ENCODE data around the gene GPRASP1.
"Not testable (repeated sequence)": the region's sequence is repeated elsewhere in the genome, so short reads cannot be mapped to it uniquely, and the experiment has no call there.

The GPRASP1 gene

GRCh38 chrX:102659790-102660757 lies 8.8 kb downstream of the GPRASP1 start:
- H3K4me3 ChIP-seq (ENCODE audit: low read length in 2 of 2): peak overlapping the region; percentile 52 to 77
- no peaks in the 10 kb centered on the region for H3K9me3 ChIP-seq (ENCODE audit: control insufficient read depth in 2 of 2, low read length in 2 of 2)
- H3K9ac ChIP-seq (ENCODE audit: low read length in 2 of 2): peak overlapping the region; percentile 57 to 74
- H3K4me1 ChIP-seq (ENCODE audit: control insufficient read depth, insufficient read depth, low read length): peaks cover 6% of the 10 kb centered on the region
- H3K27ac ChIP-seq (ENCODE audit: low read length): peak overlapping the region; percentile 49
- H3K27me3 ChIP-seq (ENCODE audit: control insufficient read depth in 1 of 2, insufficient read depth in 2 of 2, low read length in 2 of 2): peaks cover 0 to 5% of the 10 kb centered on the region in 2 donors
- H3K36me3 ChIP-seq (ENCODE audit: control insufficient read depth in 2 of 2, insufficient read depth in 2 of 2, low read length in 2 of 2): no peaks in the 10 kb centered on the region

DNA sequence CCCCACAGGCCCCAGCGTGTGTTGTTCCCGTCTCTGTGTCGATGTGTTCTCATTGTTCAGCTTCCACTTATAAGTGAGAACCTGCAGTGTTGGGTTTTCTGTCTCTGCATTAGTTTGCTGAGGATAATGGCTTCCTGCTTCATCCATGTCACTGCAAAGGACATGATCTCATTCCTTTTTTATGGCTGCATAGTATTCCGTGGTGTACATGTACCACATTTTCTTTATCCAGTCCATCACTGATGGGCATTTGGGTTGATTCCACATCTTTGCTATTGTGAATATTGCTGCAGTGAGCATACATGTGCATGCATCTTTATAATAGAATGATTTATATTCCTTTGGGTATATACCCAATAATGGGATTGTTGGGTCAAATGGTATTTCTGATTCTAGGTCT lies 12.5 kb downstream of the GPRASP1 start:
- not testable (repeated sequence) for H3K9me3 ChIP-seq (ENCODE audit: control insufficient read depth in 2 of 2, low read length in 2 of 2); H3K36me3 ChIP-seq (ENCODE audit: control insufficient read depth in 2 of 2, insufficient read depth in 2 of 2, low read length in 2 of 2); H3K27ac ChIP-seq (ENCODE audit: low read length); H3K27me3 ChIP-seq (ENCODE audit: control insufficient read depth in 1 of 2, insufficient read depth in 2 of 2, low read length in 2 of 2); H3K4me3 ChIP-seq (ENCODE audit: low read length in 2 of 2); H3K9ac ChIP-seq (ENCODE audit: low read length in 2 of 2); H3K4me1 ChIP-seq (ENCODE audit: control insufficient read depth, insufficient read depth, low read length)

- H3K4me3 ChIP-seq (ENCODE audit: low read length in 2 of 2); H3K9me3 ChIP-seq (ENCODE audit: control insufficient read depth in 2 of 2, low read length in 2 of 2): not testable (repeated sequence)
Measured at GRCh38 chrX:102667034-102667433, 15.8 kb downstream of the GPRASP1 start.

DNA sequence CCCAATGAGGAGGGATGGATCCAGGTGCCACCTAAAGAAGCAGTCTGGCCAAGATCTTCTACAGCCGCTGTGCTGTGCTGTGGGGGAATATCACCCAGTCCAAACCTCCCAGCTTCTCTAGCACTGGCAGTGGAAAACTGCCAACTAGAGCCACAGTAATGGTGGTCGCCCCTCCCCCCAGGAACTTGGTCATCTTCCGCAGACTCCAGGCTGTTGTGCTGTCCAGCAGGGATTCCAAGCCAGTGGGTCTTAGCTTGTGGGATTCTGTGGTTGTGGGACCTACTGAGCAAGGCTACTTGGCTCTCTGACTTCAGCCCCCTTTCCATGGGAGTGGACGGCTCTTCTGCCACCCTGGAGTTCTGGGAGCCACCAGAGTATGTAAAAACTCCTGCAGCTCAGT lies 18.2 kb downstream of the GPRASP1 start:
- Histone ChIP-seq H3K36me3 (ENCODE audit: control insufficient read depth in 2 of 2, insufficient read depth in 2 of 2, low read length in 2 of 2) (no peaks in the 10 kb centered on the region), H3K4me1 (ENCODE audit: control insufficient read depth, insufficient read depth, low read length) (no peaks in the 10 kb centered on the region), H3K27ac (ENCODE audit: low read length) (no peak overlapping the region), H3K27me3 (ENCODE audit: control insufficient read depth in 1 of 2, insufficient read depth in 2 of 2, low read length in 2 of 2) (no peaks in the 10 kb centered on the region), H3K9me3 (ENCODE audit: control insufficient read depth in 2 of 2, low read length in 2 of 2) (no peaks in the 10 kb centered on the region), H3K4me3 (ENCODE audit: low read length in 2 of 2) (no peak overlapping the region), H3K9ac (ENCODE audit: low read length in 2 of 2) (no peak overlapping the region)

More at GRCh38 chrX:102667034-102667433, 15.8 kb downstream of the GPRASP1 start:
- H3K27me3 ChIP-seq (ENCODE audit: control insufficient read depth in 1 of 2, insufficient read depth in 2 of 2, low read length in 2 of 2); H3K4me1 ChIP-seq (ENCODE audit: control insufficient read depth, insufficient read depth, low read length); H3K9ac ChIP-seq (ENCODE audit: low read length in 2 of 2); H3K36me3 ChIP-seq (ENCODE audit: control insufficient read depth in 2 of 2, insufficient read depth in 2 of 2, low read length in 2 of 2); H3K27ac ChIP-seq (ENCODE audit: low read length): not testable (repeated sequence)

GRCh38 chrX:102672856-102673255 lies 21.6 kb downstream of the GPRASP1 start:
- Histone ChIP-seq H3K9me3 (ENCODE audit: control insufficient read depth in 2 of 2, low read length in 2 of 2) (no peaks in the 10 kb centered on the region), H3K27ac (ENCODE audit: low read length) (no peak overlapping the region), H3K36me3 (ENCODE audit: control insufficient read depth in 2 of 2, insufficient read depth in 2 of 2, low read length in 2 of 2) (no peaks in the 10 kb centered on the region), H3K4me1 (ENCODE audit: control insufficient read depth, insufficient read depth, low read length) (no peaks in the 10 kb centered on the region), H3K4me3 (ENCODE audit: low read length in 2 of 2) (no peak overlapping the region), H3K9ac (ENCODE audit: low read length in 2 of 2) (no peak overlapping the region), H3K27me3 (ENCODE audit: control insufficient read depth in 1 of 2, insufficient read depth in 2 of 2, low read length in 2 of 2) (no peaks in the 10 kb centered on the region)

- H3K4me1 ChIP-seq (ENCODE audit: control insufficient read depth, insufficient read depth, low read length); H3K36me3 ChIP-seq (ENCODE audit: control insufficient read depth in 2 of 2, insufficient read depth in 2 of 2, low read length in 2 of 2); H3K9ac ChIP-seq (ENCODE audit: low read length in 2 of 2); H3K27me3 ChIP-seq (ENCODE audit: control insufficient read depth in 1 of 2, insufficient read depth in 2 of 2, low read length in 2 of 2); H3K27ac ChIP-seq (ENCODE audit: low read length); H3K9me3 ChIP-seq (ENCODE audit: control insufficient read depth in 2 of 2, low read length in 2 of 2); H3K4me3 ChIP-seq (ENCODE audit: low read length in 2 of 2): not testable (repeated sequence)
Measured at GRCh38 chrX:102677479-102677878, 26.2 kb downstream of the GPRASP1 start.

- Histone ChIP-seq H3K9ac (ENCODE audit: low read length in 2 of 2) (no peak overlapping the region), H3K4me3 (ENCODE audit: low read length in 2 of 2) (no peak overlapping the region), H3K36me3 (ENCODE audit: control insufficient read depth in 2 of 2, insufficient read depth in 2 of 2, low read length in 2 of 2) (no peaks in the 10 kb centered on the region), H3K27ac (ENCODE audit: low read length) (no peak overlapping the region), H3K4me1 (ENCODE audit: control insufficient read depth, insufficient read depth, low read length) (no peaks in the 10 kb centered on the region), H3K9me3 (ENCODE audit: control insufficient read depth in 2 of 2, low read length in 2 of 2) (peaks cover 0 to 6% of the 10 kb centered on the region in 2 donors), H3K27me3 (ENCODE audit: control insufficient read depth in 1 of 2, insufficient read depth in 2 of 2, low read length in 2 of 2) (no peaks in the 10 kb centered on the region)
Measured at GRCh38 chrX:102684772-102685520, 33.7 kb downstream of the GPRASP1 start.

DNA sequence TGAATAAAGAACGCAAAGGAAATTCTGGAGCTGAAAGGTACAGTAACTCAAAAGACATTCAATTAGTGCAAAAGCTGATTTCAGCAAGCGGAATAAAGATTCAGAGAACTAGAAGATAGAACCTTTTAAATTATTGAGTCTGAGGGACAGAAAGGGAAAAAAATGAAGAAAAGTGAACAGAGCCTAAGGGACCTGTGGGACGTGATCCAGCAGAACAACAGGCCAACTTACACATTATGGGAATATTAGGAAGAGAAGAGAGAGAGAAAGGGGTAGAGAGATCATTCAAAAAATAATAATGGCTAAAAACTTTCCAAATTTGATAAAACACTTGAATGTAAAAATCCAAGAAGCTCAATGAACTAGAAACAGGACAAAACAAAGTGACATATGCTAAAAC lies 43.5 kb downstream of the GPRASP1 start:
- Histone ChIP-seq H3K36me3 (ENCODE audit: control insufficient read depth in 2 of 2, insufficient read depth in 2 of 2, low read length in 2 of 2) (no peaks in the 10 kb centered on the region), H3K9ac (ENCODE audit: low read length in 2 of 2) (no peak overlapping the region), H3K27ac (ENCODE audit: low read length) (no peak overlapping the region), H3K4me3 (ENCODE audit: low read length in 2 of 2) (no peak overlapping the region), H3K4me1 (ENCODE audit: control insufficient read depth, insufficient read depth, low read length) (no peaks in the 10 kb centered on the region), H3K9me3 (ENCODE audit: control insufficient read depth in 2 of 2, low read length in 2 of 2) (no peaks in the 10 kb centered on the region), H3K27me3 (ENCODE audit: control insufficient read depth in 1 of 2, insufficient read depth in 2 of 2, low read length in 2 of 2) (peaks cover 0 to 3% of the 10 kb centered on the region in 2 donors)

- Histone ChIP-seq H3K36me3 (ENCODE audit: control insufficient read depth in 2 of 2, insufficient read depth in 2 of 2, low read length in 2 of 2) (no peaks in the 10 kb centered on the region), H3K4me3 (ENCODE audit: low read length in 2 of 2) (no peak overlapping the region), H3K4me1 (ENCODE audit: control insufficient read depth, insufficient read depth, low read length) (no peaks in the 10 kb centered on the region), H3K9ac (ENCODE audit: low read length in 2 of 2) (no peak overlapping the region), H3K9me3 (ENCODE audit: control insufficient read depth in 2 of 2, low read length in 2 of 2) (no peaks in the 10 kb centered on the region), H3K27ac (ENCODE audit: low read length) (no peak overlapping the region), H3K27me3 (ENCODE audit: control insufficient read depth in 1 of 2, insufficient read depth in 2 of 2, low read length in 2 of 2) (peaks cover 0 to 3% of the 10 kb centered on the region in 2 donors)
Measured at GRCh38 chrX:102696306-102696705, 45.0 kb downstream of the GPRASP1 start.

DNA sequence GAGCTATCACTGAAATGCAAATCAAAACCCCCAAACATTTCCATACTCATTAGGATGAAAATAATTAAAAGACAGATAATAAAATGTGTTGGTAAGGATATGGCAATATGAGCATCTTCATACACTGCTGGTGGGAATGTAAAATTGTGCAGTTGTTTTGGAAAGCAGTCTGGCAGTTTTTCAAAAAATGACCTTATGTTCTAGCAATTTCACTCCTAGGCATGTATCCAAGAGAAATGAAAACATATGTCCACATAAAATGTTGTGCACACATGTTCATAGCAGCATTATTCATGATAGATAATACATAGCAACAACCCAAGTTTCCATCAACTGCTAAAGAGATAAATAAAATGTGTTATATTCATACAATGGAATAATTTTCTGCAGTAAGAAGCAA lies 46.2 kb downstream of the GPRASP1 start:
- H3K27me3 ChIP-seq (ENCODE audit: control insufficient read depth in 1 of 2, insufficient read depth in 2 of 2, low read length in 2 of 2): peaks cover 0 to 3% of the 10 kb centered on the region in 2 donors
- H3K9ac ChIP-seq (ENCODE audit: low read length in 2 of 2): no peak overlapping the region
- H3K36me3 ChIP-seq (ENCODE audit: control insufficient read depth in 2 of 2, insufficient read depth in 2 of 2, low read length in 2 of 2): no peaks in the 10 kb centered on the region
- no peak overlapping the region for H3K27ac ChIP-seq (ENCODE audit: low read length)
- H3K4me3 ChIP-seq (ENCODE audit: low read length in 2 of 2): no peak overlapping the region
- H3K4me1 ChIP-seq (ENCODE audit: control insufficient read depth, insufficient read depth, low read length): no peaks in the 10 kb centered on the region
- H3K9me3 ChIP-seq (ENCODE audit: control insufficient read depth in 2 of 2, low read length in 2 of 2): no peaks in the 10 kb centered on the region

Data from stomach smooth muscle (tissue), 2 donors.